Measurements from ENCODE around the gene RNF43.

Gene RNF43

GRCh38 chr17:58381124-58382035, 36.0 kb downstream of the RNF43 start:
- no peak for DNase-seq (ENCODE audit: low spot score)

DNA sequence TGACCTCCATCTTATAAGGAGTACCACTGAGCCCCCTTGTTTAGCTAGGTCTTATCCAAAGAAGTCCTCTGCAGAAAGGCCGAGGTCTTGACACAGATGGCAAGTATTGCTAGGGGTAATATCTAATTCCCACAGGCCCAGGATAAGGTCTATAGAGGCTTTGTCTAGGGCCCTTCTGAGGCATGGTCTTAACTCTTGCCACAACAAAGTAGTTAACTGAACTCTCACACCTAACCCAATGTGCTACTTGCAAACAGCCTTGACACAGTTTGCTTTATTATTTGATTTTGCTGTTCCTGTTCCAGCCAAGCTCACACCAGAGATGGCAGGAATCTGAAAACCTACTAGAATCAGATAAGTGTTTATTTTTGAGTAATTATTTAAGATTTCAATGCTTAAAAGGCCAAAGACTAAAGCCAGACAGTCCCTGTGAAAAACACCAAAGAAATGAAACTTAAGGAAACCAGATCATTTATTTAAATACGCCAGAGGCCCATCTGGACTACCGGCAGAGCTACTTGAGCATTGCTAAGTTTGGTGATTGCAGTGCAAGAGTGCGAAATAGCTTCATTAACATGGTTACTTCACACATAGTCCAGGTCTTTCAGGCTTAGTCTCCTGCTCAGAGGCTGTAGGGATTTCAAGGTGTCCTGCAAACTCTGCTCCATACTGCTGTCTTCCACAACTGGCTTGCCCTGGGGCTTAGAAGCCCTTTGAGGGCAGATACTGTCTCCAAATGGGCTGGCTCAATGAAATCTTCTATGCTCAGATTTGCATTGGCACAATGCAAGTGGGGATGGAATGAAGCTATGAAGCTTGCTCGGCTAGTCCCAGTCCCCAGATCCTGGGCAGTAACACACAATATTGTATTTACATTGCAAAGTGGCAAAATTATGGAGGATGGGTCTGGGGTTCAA, 36.9 kb downstream of the RNF43 start:
- DNase-seq (ENCODE audit: low spot score), result no peak

DNA sequence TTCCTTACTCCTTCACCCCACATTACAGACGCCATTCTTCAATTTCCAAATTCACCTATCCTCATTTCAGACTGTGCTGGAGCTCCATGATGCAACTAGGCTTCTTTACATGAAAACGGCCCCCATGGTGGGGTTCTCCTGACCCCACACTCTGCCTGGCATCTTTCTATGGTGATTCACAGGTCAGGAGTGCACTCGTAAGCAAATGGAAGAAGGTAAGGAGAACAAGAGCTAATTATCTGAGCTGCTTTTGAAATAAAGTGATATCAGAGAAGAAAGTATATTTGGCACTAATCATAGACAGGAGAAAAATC, 37.9 kb downstream of the RNF43 start:
- DNase-seq (ENCODE audit: low spot score), result no peak

GRCh38 chr17:58378733-58379510, 38.4 kb downstream of the RNF43 start:
- no peak for DNase-seq (ENCODE audit: low spot score)

DNA sequence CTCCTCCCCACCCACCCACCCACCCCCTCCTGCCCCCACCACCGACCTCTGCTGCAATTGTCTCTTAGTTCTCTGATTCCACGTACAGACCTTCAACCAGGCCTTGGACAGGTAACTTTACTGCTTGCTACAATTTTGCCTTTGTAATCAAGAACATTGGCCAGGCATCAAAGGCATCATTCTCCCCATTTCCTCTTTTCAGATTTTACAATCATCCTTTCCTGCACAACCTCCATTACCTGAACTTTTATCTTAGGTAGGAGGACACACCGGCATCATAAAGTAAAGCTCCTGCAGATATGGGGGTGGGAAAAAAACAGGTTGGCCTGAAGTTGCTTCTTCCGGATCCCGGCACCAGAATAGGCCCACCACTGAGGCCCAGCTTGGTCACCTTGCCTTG, 39.7 kb downstream of the RNF43 start:
- no peak for DNase-seq (ENCODE audit: low spot score)

DNA sequence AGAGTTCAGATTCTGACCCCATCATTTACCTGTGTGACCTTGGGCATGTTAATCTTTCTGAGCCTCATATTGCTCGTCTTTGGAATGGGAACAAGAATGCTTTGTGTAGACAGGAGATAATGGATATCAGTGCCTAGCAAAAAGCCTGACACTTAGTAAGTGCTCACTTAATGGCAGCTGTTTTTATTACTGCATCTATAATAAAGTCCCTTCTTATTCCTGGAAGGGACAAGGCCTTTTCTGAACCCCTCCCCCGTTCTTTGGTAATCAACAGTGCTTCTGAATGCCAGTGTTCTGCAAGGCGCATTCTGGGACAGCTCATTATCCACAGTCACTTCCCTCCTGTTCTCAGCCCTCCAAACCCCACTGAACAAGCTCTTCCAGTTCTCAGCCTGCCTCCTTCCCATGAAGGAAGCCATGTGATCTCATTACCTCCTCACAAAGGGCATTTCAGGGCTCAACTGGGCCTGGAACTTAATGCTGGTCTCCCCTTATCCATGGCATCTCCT, 40.2 kb downstream of the RNF43 start:
- no peak for DNase-seq (ENCODE audit: low spot score)

GRCh38 chr17:58376472-58377000, 40.8 kb downstream of the RNF43 start:
- DNase-seq (ENCODE audit: low spot score), result no peak

DNA sequence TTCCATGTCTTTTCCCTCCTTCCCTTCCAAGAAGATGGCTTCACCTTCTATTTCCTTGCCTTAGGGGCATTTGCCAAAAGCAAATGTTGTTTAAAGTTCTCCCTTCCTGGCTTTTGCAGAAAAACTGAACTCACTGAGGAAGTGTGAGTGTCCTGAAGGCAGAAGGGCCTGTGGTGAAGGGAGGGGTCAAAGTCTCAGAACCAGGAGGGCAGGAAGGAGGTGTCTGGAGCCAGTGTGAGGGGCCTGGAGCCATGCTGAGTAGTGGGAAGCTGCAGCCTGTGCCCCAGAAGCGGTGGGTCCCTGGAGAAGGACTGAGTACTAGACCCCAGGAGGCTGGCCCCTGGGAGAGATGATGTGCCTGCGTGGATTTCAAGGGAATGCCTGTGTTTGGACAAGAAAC, 41.5 kb downstream of the RNF43 start:
- DNase-seq (ENCODE audit: low spot score), result no peak

GRCh38 chr17:58375256-58375655, 42.1 kb downstream of the RNF43 start:
- no peak for DNase-seq (ENCODE audit: low spot score)

DNA sequence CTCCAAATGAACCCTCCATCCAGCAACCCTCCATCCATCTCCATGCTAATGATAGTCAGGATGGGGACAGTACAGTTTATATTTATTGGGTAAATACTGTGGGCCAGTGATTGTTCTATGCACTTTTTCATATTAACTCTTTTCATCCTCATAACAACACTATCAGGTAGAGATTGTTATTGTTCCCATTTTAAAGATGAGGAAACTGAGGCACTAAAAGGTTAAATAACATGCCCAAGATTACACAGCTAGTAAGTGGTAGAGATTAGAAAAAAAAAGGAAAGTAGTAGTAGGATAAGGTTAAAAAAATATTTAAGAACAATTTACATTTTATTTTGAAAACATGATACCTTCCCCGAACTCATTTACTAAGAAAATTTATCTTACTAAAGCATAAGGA, 43.4 kb downstream of the RNF43 start:
- no peak for DNase-seq (ENCODE audit: low spot score)

DNA sequence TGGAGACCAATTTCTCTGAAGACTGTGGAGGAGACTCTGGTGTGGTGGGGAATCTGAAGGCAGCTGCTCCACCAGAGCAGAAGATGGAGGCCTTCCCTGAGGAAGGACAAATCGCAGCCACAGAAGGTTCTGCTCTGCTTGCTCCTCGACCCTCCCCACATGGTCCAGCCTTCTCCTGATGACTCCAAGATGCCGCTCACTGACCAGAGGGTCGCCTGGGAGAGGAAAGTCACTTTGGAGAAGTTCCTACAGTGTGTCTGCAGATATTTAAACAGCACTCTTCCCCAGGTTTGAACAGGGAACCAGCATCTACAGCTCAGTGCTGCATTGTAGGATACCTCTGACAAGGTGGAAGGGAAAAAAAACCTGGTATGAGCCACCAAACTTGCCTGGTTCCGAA, 44.3 kb downstream of the RNF43 start:
- no peak for DNase-seq (ENCODE audit: low spot score)

DNA sequence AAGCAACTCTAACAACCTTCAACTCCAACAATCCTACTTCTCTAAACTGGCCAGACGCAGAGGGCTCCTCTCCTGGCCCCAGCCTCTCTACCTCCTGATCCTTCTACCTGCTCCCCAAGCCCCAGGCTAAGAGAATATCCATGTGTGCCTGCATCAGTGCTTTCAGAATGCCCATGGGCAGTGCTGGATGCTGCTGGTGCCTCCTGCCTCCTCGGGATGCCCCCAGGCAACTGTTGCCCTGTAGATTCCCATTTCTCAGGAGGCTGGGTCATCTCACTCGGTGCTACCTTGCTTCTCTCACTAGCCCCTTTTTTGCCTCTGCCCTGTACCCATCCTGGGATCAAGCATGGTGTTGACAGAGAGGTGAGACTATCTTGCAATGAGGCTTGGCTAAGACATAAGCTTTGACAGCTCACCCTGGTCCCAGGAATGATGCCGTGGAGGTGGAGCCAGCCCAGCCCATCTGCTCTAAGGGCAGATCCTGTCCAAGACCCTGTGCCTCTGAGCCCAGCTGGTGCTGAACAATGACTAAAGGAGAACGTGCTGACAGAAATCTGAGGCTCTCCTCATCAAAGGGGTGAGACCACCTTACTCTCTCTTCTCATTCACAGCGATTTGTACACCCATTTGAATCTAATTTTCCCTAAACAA, 45.9 kb downstream of the RNF43 start:
- no peak for DNase-seq (ENCODE audit: low spot score)

- DNase-seq (ENCODE audit: low spot score), result no peak
Observed at GRCh38 chr17:58370716-58371115, 46.6 kb downstream of the RNF43 start.

DNA sequence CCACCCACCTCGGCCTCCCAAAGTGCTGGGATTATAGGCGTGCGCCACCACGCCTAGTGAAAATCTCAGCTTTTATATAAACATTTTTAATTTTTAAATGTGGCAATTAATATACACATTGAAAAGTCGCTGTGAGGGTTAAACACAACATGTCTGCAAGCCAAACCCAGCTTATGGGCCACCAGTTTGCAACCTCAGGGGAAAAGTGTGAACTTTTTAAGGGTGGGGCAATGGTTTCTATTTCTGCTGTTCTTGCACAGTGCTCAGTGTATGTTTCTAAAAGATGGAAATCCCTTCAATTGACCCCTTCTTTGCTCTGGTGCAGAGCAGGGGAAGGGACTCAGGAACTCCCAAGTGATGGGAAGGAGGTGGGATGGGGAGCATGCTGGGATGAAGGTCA, 47.0 kb downstream of the RNF43 start:
- no peak for DNase-seq (ENCODE audit: low spot score)

DNA sequence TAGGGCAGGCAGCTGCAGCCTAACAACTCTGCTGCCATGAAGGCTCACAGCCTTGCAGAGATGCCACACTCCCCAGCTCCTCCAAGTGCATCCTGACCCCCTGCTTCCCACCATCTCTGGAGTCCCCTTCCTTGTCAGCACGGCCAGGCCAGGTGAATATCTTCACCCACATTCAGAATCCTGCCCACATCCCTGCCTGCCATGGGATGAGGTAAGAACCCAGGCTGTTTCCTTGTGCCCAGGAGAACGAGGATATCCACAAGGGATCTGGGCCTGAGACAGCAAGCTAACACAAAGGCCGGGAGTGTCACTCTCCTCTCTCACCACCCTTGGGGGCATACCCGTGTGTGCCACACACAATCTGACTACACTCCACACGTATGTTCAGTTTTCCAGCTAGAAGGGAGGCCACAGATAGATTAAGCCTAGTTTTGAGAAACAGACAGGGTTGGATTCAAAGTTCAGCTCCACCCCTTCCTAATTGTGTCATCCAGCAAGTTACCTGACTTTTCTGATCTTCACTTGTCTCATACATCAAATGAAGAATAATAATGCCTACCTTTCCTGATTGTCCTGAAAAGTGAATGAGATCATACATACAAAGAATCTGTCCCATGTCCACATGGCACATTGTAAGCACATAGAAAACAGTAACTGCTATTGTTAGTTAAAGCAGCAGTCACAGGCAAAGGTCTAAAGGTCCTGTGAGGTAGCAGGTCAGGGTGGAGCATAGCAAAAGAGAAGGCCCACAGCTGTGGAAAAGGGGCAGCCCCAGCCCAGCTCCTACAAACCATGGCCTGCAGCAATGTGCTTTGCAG, 47.9 kb downstream of the RNF43 start:
- no peak for DNase-seq (ENCODE audit: low spot score)

DNA sequence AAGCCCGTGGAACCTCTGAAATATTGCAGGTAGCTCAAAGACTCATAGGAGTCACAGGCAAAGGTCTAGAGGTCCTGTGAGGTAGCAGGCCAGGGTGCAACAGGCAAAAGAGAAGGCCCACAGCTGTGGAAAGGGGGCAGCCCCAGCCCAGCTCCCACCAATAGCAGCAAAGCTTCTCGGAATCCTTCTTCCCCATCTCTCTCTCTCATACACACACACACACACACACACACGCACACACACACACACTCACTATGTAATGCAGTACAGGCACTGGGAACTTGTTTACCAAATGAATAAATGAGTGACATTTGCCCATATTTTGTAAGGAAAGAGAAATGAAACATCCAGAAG, 48.5 kb downstream of the RNF43 start:
- no peak for DNase-seq (ENCODE audit: low spot score)

All from D341Med (cell line).